NCI-H1105 treated with DMSO at 0.1 percent for 48 hours (cell line): ENCODE data around the gene FHIT.
"Not testable (repeated sequence)": the region's sequence is repeated elsewhere in the genome, so short reads cannot be mapped to it uniquely, and the experiment has no call there.

Experiments used
- DNase-seq: peaks from one replicate; lab custom pipeline; 2025; lab: John Stamatoyannopoulos, UW

FHIT gene

GRCh38 chr3:61057464-61057863, 193.8 kb downstream of the FHIT start:
- DNase-seq: no peak

GRCh38 chr3:61055447-61055846, 195.8 kb downstream of the FHIT start:
- no peak for DNase-seq

DNA sequence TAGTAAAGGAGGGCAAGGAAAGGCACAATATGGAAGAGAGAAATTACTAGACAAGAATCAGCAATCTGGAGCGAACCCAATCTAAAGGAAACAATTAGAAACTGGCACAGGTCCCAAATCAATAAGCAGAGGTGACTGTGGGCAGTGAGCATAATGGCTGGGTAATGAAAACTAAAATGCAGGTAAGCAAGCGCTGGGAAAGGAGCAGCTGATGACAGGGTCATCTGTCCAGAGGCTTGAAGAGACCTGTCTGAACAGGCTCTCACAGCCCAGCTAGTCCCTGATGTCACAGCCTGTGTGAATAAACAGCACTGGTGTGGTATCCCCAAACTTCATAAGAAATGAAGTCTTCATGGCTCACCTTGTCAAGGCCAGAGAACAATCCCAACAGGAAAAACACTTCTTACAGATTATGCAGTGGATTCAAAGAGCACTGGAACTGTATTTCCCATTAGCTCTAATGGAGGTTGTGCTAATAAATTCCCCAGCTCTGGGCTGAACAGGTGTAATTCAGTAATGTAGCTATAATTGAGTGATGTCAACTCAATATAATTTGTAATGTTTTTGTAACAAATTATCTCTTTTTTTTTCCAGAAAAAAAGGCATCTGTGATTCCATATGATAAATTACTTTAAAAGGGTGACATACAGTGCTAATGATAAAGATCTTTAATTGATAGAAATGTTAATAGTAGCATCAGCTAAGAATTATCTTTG, 197.3 kb downstream of the FHIT start:
- peak; percentile 73 for DNase-seq

- no peak for DNase-seq
These were observed 198.4 kb downstream of the FHIT start for GRCh38 chr3:61052851-61053250.

GRCh38 chr3:61051666-61052065, 199.6 kb downstream of the FHIT start:
- DNase-seq: no peak

DNA sequence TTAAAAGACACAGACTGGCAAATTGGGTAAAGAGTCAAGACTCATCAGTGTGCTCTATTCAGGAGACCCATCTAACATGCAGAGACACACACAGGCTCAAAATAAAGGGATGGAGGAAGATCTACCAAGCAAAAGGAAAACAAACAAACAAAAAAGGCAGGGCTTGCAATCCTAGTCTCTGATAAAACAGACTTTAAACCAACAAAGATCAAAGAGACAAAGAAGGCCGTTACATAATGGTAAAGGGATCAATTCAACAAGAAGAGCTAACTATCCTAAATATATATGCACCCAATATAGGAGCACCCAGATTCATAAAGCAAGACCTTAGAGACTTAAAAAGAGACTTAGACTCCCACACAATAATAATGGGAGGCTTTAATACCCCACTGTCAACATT, 206.1 kb downstream of the FHIT start:
- DNase-seq: not testable (repeated sequence)

DNA sequence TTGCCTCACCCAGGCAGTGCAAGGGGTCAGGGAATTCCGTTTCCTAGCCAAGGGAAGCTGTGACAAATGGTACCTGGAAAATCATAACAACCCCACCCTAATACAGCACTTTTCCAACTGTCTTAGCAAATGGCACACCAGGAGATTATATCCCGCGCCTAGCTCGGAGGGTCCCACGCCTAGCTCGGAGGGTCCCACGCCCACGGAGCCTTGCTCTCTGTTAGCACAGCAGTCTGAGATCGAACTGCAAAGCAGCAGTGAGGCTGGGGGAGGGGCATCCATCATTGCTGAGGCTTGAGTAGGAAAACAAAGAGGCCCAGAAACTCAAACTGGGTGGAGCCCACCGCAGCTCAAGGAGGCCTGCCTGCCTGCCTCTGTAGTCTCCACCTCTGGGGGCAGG, 208.1 kb downstream of the FHIT start:
- no peak for DNase-seq

GRCh38 chr3:61040618-61041017, 210.6 kb downstream of the FHIT start:
- no peak for DNase-seq

DNA sequence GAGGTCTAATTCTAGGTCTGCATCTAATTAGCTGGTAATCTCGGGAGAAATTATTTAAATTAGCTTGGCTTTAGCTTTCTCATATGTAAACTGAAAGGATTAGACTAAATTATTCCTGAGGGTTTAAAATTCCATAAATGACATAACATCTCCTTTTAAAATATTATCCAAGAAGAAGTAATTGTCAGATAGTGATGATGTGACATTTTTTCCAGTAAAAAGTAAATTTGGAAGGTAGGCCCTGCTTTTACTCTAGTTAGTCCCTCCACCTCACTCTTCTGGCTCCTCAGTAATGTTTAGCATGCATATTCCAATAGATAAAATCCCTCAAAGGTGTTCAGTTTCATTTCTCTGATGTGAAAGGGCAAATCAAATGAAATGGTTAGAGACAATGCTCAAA, 215.7 kb downstream of the FHIT start:
- no peak for DNase-seq

DNA sequence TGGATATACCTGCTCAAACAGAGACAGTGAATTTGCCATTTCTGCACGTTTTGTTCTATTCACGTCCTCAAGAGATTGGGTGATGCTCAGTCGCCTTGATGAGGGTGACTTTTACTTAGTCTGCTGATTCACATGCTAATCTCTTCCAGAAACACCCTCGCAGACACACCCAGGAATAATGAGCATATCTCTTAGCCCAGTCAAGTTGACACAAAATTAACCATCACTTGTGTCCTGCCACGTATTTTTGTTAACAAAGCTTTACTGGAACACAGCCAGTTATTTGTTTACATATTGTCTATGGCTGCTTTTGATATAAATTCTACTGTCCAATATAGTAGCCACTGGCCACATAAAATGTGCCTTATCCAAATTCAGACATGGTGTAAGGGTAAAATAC, 218.3 kb downstream of the FHIT start:
- DNase-seq: no peak

GRCh38 chr3:61031503-61031902, 219.7 kb downstream of the FHIT start:
- DNase-seq: no peak

DNA sequence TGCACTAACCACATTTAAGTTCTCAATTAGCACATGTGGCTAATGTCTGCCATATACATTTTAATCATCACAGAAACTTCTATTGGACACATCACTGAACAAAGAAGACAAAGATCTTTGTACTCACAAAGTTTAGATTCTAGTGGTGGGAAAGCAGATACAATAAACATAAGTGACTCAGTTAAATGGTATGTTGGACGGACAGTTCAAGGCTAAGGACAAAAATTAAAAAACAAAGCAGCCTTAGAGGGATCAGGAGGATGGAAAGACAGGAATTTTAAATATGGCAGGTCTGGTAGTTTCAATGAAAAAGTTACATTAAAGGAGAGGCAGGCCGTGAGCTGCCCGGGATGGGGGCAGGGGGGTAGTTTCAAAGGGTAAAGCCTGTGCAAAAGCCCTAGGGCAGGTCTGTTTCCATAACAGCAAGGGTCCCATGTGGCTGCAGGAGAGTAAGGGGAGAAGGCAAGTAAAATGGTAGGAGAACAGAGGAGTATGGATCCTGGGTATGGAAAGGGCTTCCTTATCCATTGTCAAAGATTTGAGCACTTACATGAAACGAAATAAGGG, 220.7 kb downstream of the FHIT start:
- no peak for DNase-seq

- DNase-seq: no peak
These were observed 222.1 kb downstream of the FHIT start for GRCh38 chr3:61029194-61029593.

DNA sequence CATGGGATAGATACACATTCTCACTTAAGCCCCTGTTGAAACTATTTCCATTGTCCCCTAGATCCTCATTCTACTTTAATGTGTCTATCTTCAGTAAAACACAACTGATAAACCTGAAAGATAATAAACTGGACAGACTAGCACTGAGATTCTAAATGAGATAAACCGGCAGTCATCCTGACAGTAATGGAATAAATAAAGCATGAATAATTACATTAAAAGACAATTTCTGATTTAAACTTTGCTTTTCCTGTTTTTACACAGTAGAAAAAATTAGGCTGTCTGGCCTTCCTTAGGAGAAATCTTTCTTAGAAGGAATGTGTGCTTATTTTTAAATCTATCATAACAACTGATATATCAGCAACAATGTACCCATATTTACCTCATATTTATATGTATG, 232.4 kb downstream of the FHIT start:
- no peak for DNase-seq

DNA sequence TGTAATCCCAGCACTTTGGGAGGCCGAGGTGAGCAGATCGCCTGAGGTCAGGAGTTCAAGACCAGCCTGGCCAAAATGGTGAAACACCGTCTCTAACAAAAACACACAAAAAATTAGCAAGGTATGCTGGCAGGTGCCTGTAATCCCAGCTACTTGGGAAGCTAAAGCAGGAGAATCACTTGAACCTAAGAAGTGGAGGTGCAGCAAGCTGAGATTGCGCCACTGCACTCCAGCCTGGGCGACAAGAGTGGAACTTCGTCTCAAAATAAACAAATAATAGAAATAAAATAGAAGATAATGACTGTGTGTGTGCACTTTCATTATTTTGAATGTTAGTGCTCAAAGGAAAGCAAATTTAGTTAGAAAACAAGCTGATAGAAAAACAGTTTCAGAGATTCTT, 234.2 kb downstream of the FHIT start:
- not testable (repeated sequence) for DNase-seq

DNA sequence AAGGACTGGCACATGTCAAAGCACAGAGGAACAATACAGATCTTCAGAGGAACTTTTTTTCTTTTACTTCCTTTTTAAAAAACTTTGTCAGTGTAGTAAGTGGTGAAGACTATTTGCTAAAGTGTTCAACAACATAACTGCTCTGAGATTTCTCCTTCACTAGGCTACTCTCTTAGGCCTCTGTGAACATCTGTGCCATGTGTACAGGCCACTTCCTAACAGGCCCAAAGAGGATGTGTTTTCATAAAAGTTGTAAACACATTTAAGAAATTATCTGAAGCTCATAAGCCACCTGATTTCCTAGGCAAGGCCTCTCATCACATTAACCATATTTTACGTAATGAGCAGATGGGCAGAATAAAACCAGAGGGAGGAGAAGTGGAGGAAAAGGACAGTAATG, 235.4 kb downstream of the FHIT start:
- DNase-seq: no peak

DNA sequence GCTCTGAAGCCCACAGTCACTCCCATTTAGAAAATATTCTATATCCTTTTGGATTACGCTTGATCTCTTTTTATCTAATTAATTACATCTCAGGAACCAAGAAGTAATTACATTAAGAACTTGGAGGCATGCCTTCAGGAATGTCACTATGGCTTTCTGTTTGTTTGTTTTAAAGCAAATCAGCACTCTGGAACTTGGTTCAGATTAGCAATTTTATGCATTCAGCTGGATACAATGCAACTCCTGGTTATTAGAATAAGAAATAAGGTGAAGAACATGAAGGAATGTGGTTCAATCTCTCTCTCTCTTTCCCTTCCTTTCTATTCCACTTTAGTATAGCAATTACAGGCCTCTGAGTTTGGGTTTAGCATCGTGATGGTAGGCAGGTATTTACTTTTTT, 235.8 kb downstream of the FHIT start:
- no peak for DNase-seq

GRCh38 chr3:61008998-61009380, 242.3 kb downstream of the FHIT start:
- no peak for DNase-seq

GRCh38 chr3:61008153-61008997, 242.9 kb downstream of the FHIT start:
- peak; percentile 77 for DNase-seq

DNA sequence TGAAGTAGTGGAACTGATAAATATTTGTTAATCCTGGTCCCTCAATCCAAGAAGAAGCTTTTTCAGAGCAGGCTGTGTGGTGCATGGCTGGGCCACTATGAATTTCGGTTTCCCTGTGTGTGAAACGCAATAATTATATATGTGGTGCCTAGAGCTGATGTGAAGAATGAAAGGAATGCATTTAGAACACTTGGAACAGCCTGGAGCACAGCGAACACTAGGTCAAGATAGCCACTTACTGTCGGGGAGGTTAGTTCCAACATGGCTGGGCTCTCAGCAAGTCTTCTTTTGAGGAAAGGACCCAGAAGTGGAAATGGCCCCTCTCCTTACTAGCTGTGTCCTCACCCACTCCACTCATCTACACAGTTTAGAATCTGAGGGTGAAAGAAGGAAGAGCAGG, 245.7 kb downstream of the FHIT start:
- no peak for DNase-seq

- no peak for DNase-seq
These were observed 252.4 kb downstream of the FHIT start for GRCh38 chr3:60998858-60999257.

- no peak for DNase-seq
These were observed 258.9 kb downstream of the FHIT start for GRCh38 chr3:60992395-60992794.

DNA sequence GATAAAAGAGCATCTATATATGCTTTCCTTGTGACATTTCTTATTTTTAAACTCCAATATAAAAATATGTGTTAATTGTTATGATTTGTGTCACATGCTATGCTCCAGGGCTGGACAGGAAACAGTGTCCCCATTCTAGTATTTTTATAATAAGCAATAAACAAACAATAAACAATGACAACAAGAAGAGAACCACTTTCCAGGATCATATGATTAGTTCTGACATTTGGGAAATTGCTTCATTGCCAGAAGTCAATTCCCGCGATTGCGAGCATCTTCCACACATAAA, 260.9 kb downstream of the FHIT start:
- no peak for DNase-seq
